D341Med (cell line): ENCODE results near the gene ACIN1.

Experiments used
- DNase-seq: peaks from one replicate; pipeline ENCODE4 v3.0.0; 2012; ENCODE audit warnings: low spot score

The ACIN1 gene

GRCh38 chr14:23056956-23057756 lies 37.8 kb downstream of the ACIN1 start, which contains the start of gene CDH24:
Gene CDH24, minus strand, starts transcription at chr14:23057520. Its CDS starts 1,787 bp downstream, at chr14:23055733.
- DNase-seq, result peak; percentile 87

GRCh38 chr14:23056145-23056955 lies 38.6 kb downstream of the ACIN1 start:
- DNase-seq, result peak; percentile 86

GRCh38 chr14:23055621-23056144 lies 39.3 kb downstream of the ACIN1 start:
- no peak for DNase-seq

GRCh38 chr14:23055147-23055550 lies 39.8 kb downstream of the ACIN1 start:
- DNase-seq, result no peak

GRCh38 chr14:23054000-23054811 lies 40.7 kb downstream of the ACIN1 start:
- peak; percentile 60 for DNase-seq

- no peak for DNase-seq
Observed at GRCh38 chr14:23053426-23053825, 41.5 kb downstream of the ACIN1 start.

GRCh38 chr14:23052671-23053070 lies 42.3 kb downstream of the ACIN1 start:
- DNase-seq, result no peak

GRCh38 chr14:23052182-23052623 lies 42.7 kb downstream of the ACIN1 start:
- DNase-seq, result peak; percentile 81

- no peak for DNase-seq
Observed at GRCh38 chr14:23051141-23052057, 43.5 kb downstream of the ACIN1 start.

- DNase-seq, result no peak
Observed at GRCh38 chr14:23049011-23049410, 45.9 kb downstream of the ACIN1 start.

GRCh38 chr14:23047751-23048693 lies 46.9 kb downstream of the ACIN1 start:
- DNase-seq, result no peak

GRCh38 chr14:23047034-23047634 lies 47.8 kb downstream of the ACIN1 start:
- DNase-seq, result no peak

GRCh38 chr14:23045419-23046357 lies 49.2 kb downstream of the ACIN1 start:
- no peak for DNase-seq

GRCh38 chr14:23044840-23045239 lies 50.1 kb downstream of the ACIN1 start:
- DNase-seq, result no peak

GRCh38 chr14:23043754-23044153 lies 51.2 kb downstream of the ACIN1 start:
- no peak for DNase-seq

GRCh38 chr14:23043145-23043544 lies 51.8 kb downstream of the ACIN1 start:
- no peak for DNase-seq

- DNase-seq, result no peak
Observed at GRCh38 chr14:23042162-23042965, 52.6 kb downstream of the ACIN1 start, which contains the start of gene PSMB11. Gene PSMB11, plus strand, starts transcription at chr14:23042212. Its CDS starts 14 bp downstream, at chr14:23042226.
